B cell (primary cell): ENCODE results near the gene NPY. TPM values are rescaled to one million over a fixed set of nuclear protein-coding genes. Genes with fewer than 3 reads are reported as not detected.

ENCODE experiments used
- ATAC-seq: fragments of 200-7000 bp; cut with Tn5 transposase; one replicate; pipeline ENCODE4 v1.10.0; 2021; ENCODE audit warnings: low read depth, mild to moderate bottlenecking, moderate number of reproducible peaks, moderate library complexity
- CTCF ChIA-PET: fragments of 350-600 bp; sonication (Branson Sonifier 250); formaldehyde crosslinking; loops from one replicate; lab custom pipeline; 2021; ENCODE audit warnings: antibody characterized with exemption, inconsistent platforms; lab: Charles Lee
- POLR2A ChIA-PET: fragments of 350-600 bp; sonication (Branson Sonifier 250); formaldehyde crosslinking; loops from one replicate; lab custom pipeline; 2021; ENCODE audit warnings: antibody characterized with exemption; lab: Charles Lee
- DNase-seq: peaks from one replicate; pipeline ENCODE4 v3.0.0; 2013
- H2AFZ ChIP-seq: 2 replicates; pipeline ENCODE4 v1.6.1; 2012; ENCODE audit warnings: mild to moderate bottlenecking, low read depth, low read length; ENCODE audit not compliant: insufficient read depth, poor library complexity, severe bottlenecking
- H3K27ac ChIP-seq, 2 donors: 1 replicate in 1 of 2; 2 replicates in 1 of 2; pipeline ENCODE4 v1.5.1; 2012 to 2013; ENCODE audit warnings: low read length in 2 of 2, mild to moderate bottlenecking in 2 of 2, moderate library complexity in 1 of 2
- H3K27me3 ChIP-seq, 4 experiments: fragments of 200-600 bp in 1 of 4; sonication (generic) in 1 of 4; replicated peaks in 1 of 4; 1 replicate in 2 of 4; 2 replicates in 2 of 4; pipeline versions ENCODE4 v1.6.1 to v1.7.0; 2013 to 2016; ENCODE audit warnings: low read length in 3 of 4, mild to moderate bottlenecking in 2 of 4, mixed read lengths in 1 of 4, moderate library complexity in 1 of 4; ENCODE audit not compliant: insufficient read depth in 4 of 4, control insufficient read depth in 3 of 4; ENCODE audit errors: control extremely low read depth in 1 of 4
- H3K36me3 ChIP-seq, 2 experiments: replicated peaks in 1 of 2; 1 replicate in 1 of 2; 2 replicates in 1 of 2; pipeline versions ENCODE4 v1.6.1 to v1.7.1; 2013; ENCODE audit warnings: low read length in 1 of 2; ENCODE audit not compliant: insufficient read depth in 2 of 2, control insufficient read depth in 1 of 2; ENCODE audit errors: control extremely low read depth in 1 of 2, extremely low read depth in 1 of 2
- H3K4me1 ChIP-seq, 2 donors: fragments of 200-600 bp in 1 of 2; sonication (generic) in 1 of 2; 1 replicate in 1 of 2; 2 replicates in 1 of 2; pipeline versions ENCODE4 v1.5.1 to v1.6.1; 2013 to 2017; ENCODE audit warnings: low read length in 2 of 2; ENCODE audit not compliant: control insufficient read depth in 2 of 2, insufficient read depth in 2 of 2
- H3K4me2 ChIP-seq: replicated peaks from 2 replicates; pipeline ENCODE3; 2012; ENCODE audit warnings: mild to moderate bottlenecking, low read depth, low read length; ENCODE audit not compliant: poor library complexity, severe bottlenecking
- H3K4me3 ChIP-seq, 5 experiments: fragments of 200-600 bp in 1 of 5; sonication (generic) in 1 of 5; 1 replicate in 3 of 5; 2 replicates in 2 of 5; pipeline versions ENCODE4 v1.5.1 to v1.7.0; 2011 to 2016; ENCODE audit warnings: low read length in 4 of 5, mild to moderate bottlenecking in 4 of 5, low read depth in 2 of 5, control low read depth in 1 of 5, moderate library complexity in 1 of 5; ENCODE audit not compliant: insufficient read depth in 1 of 5; ENCODE audit errors: control extremely low read depth in 1 of 5, extremely low read depth in 1 of 5
- H3K79me2 ChIP-seq: fragments of 200-600 bp; sonication (generic); one replicate; pipeline ENCODE4 v1.6.0; 2016; ENCODE audit warnings: low read length; ENCODE audit not compliant: control insufficient read depth, insufficient read depth
- H3K9ac ChIP-seq: fragments of 200-600 bp; sonication (generic); 2 replicates; pipeline ENCODE4 v1.6.1; 2017; ENCODE audit warnings: mild to moderate bottlenecking, low read length, moderate library complexity
- H3K9me3 ChIP-seq, 3 donors: one replicate each; pipeline versions ENCODE4 v1.6.1 to v1.7.1; 2013; ENCODE audit warnings: low read length in 2 of 3; ENCODE audit not compliant: control insufficient read depth in 2 of 3, insufficient read depth in 1 of 3; ENCODE audit errors: control extremely low read depth in 1 of 3
- H4K20me1 ChIP-seq: 2 replicates; pipeline ENCODE4 v1.6.0; 2012; ENCODE audit warnings: mild to moderate bottlenecking, low read length; ENCODE audit not compliant: insufficient read depth, control insufficient read depth, poor library complexity, severe bottlenecking
- H3K27ac Mint-ChIP-seq: one replicate; pipeline ENCODE4 v1.8.0; 2021; ENCODE audit warnings: mixed read lengths
- H3K27me3 Mint-ChIP-seq: one replicate; pipeline ENCODE4 v1.8.0; 2021; ENCODE audit warnings: mixed read lengths
- H3K4me1 Mint-ChIP-seq: one replicate; pipeline ENCODE4 v1.8.0; 2021; ENCODE audit warnings: mixed read lengths
- H3K4me3 Mint-ChIP-seq: one replicate; pipeline ENCODE4 v1.8.0; 2021; ENCODE audit warnings: mixed read lengths
- H3K9me3 Mint-ChIP-seq: one replicate; pipeline ENCODE4 v1.8.0; 2022; ENCODE audit warnings: mixed read lengths; ENCODE audit not compliant: insufficient read depth
- EZH2 ChIP-seq: IDR thresholded peaks from 2 replicates; pipeline ENCODE4 v1.6.1; 2012; ENCODE audit warnings: borderline replicate concordance, low read depth, mild to moderate bottlenecking, moderate library complexity, low read length; ENCODE audit not compliant: insufficient read depth, poor library complexity, severe bottlenecking
- WGBS: methylation state at CpG from one replicate; pipeline ENCODE4 v1.1.5; 2013; ENCODE audit warnings: missing lambda C conversion rate; ENCODE audit not compliant: insufficient coverage; 5-methylcytosine and 5-hydroxymethylcytosine counted together
- intact Hi-C: fragments of 100-400 bp; cut with micrococcal nuclease; formaldehyde crosslinking; loops from one replicate; pipeline ENCODE4 v1.10.0; 2022
- polyA plus RNA-seq: library from polyadenylated mRNA; depleted of rRNA; stranded (reverse); fragments of >200 nt; gene quantifications from 2 replicates; pipeline ENCODE4 v1.2.3, GENCODE V29; 2012
- total RNA-seq, 2 donors: library from RNA; stranded (reverse); fragments of 120-200 nt in 1 of 2; gene quantifications; 1 replicate in 1 of 2; 2 replicates in 1 of 2; pipeline versions ENCODE4 v1.2.3 to v1.2.4, GENCODE V29; 2013 to 2022
- TF ChIP-seq, protein P1 (sequence below): fragments of 200-600 bp; IDR thresholded peaks from one replicate; pipeline ENCODE4 v1.8.0; 2022; ENCODE audit warnings: antibody characterized with exemption, mild to moderate bottlenecking

The NPY gene
- total and polyA plus RNA-seq, 2 donors (not counting 1 experiment from before 2014, with no cell fraction given): not detected

DNA sequence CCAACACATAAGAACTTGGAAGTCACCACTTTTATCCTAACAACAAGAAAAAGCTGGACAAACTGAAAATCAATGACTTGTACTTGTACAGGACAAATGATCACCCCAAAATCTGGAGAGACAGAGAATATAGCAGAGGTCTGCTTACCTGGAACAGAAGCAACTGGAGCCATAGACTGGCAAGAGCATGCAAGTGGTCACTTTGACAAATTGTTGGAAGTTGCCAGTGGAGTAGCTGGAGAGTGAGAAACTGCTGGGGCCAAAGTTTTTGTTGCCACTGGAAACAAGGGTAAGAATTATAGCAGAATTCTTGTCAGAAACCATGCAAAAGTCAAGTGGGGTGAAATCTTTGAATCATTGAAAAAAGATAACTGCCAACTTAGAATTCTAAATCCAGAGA lies 35.2 kb downstream of the NPY start:
- Histone ChIP-seq H3K9me3 (no peaks in the 10 kb centered on the region), H3K9ac (no peak overlapping the region), H3K4me1 (peaks cover 0 to 1% of the 10 kb centered on the region in 2 donors), H3K36me3 (no peaks in the 10 kb centered on the region), H2AFZ (no peak overlapping the region), H3K27ac (no peak overlapping the region), H3K4me3 (no peak overlapping the region), H3K27me3 (no peaks in the 10 kb centered on the region), H3K4me2 (no peak overlapping the region), H4K20me1 (no peaks in the 10 kb centered on the region), H3K79me2 (no peaks in the 10 kb centered on the region)
- no peak overlapping the region for H3K4me3 Mint-ChIP-seq
- no peak for TF ChIP-seq EZH2
- TF ChIP-seq, protein P1, sequence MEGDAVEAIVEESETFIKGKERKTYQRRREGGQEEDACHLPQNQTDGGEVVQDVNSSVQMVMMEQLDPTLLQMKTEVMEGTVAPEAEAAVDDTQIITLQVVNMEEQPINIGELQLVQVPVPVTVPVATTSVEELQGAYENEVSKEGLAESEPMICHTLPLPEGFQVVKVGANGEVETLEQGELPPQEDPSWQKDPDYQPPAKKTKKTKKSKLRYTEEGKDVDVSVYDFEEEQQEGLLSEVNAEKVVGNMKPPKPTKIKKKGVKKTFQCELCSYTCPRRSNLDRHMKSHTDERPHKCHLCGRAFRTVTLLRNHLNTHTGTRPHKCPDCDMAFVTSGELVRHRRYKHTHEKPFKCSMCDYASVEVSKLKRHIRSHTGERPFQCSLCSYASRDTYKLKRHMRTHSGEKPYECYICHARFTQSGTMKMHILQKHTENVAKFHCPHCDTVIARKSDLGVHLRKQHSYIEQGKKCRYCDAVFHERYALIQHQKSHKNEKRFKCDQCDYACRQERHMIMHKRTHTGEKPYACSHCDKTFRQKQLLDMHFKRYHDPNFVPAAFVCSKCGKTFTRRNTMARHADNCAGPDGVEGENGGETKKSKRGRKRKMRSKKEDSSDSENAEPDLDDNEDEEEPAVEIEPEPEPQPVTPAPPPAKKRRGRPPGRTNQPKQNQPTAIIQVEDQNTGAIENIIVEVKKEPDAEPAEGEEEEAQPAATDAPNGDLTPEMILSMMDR: no peak
- ChIA-PET POLR2A (no interaction called here), CTCF (interaction anchor here (1.4 to 2.5 kb wide), 3 partner anchors 29 to 347 kb away, joined by 5 to 30 read pairs (median 20); no protein-coding TSS in a partner anchor)
- H3K4me1 Mint-ChIP-seq: peaks cover under 1% of the 10 kb centered on the region
- DNase-seq: no peak
- no peak for ATAC-seq
- intact Hi-C loops: no loop called here
- peaks cover 23% of the 10 kb centered on the region for H3K27me3 Mint-ChIP-seq
- H3K27ac Mint-ChIP-seq: no peak overlapping the region
- H3K9me3 Mint-ChIP-seq: no peaks in the 10 kb centered on the region

DNA sequence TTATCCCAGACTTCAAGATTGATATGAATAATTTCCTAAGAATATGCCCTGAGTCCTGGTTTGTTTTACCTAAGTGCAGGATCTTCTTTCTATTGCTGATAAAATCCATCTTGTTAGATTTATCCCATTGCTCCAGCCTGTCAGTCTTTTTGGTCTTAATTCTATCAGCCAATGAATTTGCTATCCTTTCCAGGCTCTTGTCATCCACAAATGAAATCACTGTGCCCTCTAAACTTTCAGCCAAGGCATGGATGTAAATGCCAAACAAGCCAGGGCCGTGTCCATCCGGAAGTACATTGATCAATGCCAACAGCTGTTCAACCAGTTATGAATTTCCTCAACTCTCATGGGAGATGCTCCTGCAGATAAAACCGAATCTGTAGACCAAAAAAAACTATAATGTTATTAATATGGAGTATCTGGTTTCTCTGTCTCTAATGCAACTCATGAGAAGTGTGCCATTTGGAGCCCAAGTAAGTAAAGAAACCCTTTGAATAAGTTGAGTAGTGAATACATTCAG lies 40.0 kb downstream of the NPY start:
- Histone ChIP-seq H4K20me1 (no peaks in the 10 kb centered on the region), H3K36me3 (no peaks in the 10 kb centered on the region), H3K9ac (no peak overlapping the region), H3K4me2 (no peak overlapping the region), H3K4me3 (no peak overlapping the region), H3K27ac (no peak overlapping the region), H3K4me1 (peaks cover 7 to 21% of the 10 kb centered on the region in 2 donors), H3K27me3 (no peaks in the 10 kb centered on the region), H2AFZ (no peak overlapping the region), H3K79me2 (no peaks in the 10 kb centered on the region), H3K9me3 (peaks cover 0 to 4% (median 0%) of the 10 kb centered on the region in 3 donors)
- DNase-seq (no peak), ATAC-seq (no peak)
- WGBS: no CpG with 5 or more reads among the region's 3 CpGs
- no peak overlapping the region for H3K27ac Mint-ChIP-seq
- H3K4me1 Mint-ChIP-seq: peaks cover 25% of the 10 kb centered on the region
- no peaks in the 10 kb centered on the region for H3K9me3 Mint-ChIP-seq
- ChIA-PET POLR2A (no interaction called here), CTCF (interaction anchor here (0.7 to 1.5 kb wide), 2 partner anchors 33 to 58 kb away, joined by 3 to 6 read pairs; no protein-coding TSS in a partner anchor)
- peaks cover 14% of the 10 kb centered on the region for H3K27me3 Mint-ChIP-seq
- intact Hi-C loops: no loop called here
- no peak overlapping the region for H3K4me3 Mint-ChIP-seq
- no peak for TF ChIP-seq EZH2
- TF ChIP-seq, protein P1: no peak
